ENCODE results near the gene UBC. TPM values are rescaled to one million over a fixed set of nuclear protein-coding genes. Genes with fewer than 3 reads are reported as not detected.
"Not testable (repeated sequence)": the region's sequence is repeated elsewhere in the genome, so short reads cannot be mapped to it uniquely, and the experiment has no call there.

UBC gene
- total RNA-seq, 1 donor = 1,904 TPM

DNA sequence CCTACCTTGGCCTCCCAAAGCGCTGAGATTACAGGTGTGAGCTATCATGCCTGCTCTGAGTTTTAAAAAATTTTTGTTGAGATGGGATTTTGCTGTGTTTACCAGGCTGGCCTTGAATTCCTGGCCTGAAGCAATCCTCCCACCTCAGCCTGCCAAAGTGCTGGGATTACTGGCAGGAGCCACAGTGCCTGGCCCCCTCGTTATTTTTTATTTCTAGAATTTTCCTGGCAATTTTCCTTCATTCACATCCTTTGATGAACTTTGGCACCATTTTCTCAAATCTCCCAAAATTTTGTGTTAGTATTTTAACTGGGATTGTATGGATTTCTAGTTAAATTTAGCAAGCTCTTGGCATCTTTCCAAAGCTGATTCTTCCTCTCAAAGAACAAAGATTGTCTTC, 26.2 kb downstream of the UBC start:
- H3K4me2 ChIP-seq (ENCODE audit: insufficient read depth, low read length) = no peak overlapping the region
- H3K79me2 ChIP-seq (ENCODE audit: insufficient read depth, low read length) = no peaks in the 10 kb centered on the region
- H3K9me3 ChIP-seq (ENCODE audit: low read depth, low read length) = no peaks in the 10 kb centered on the region
- no peaks in the 10 kb centered on the region for H3K36me3 ChIP-seq (ENCODE audit: insufficient read depth, low read length)
- no peaks in the 10 kb centered on the region for H3K27me3 ChIP-seq (ENCODE audit: insufficient read depth, low read length)
- no peak for DNase-seq (ENCODE audit: insufficient read length, low spot score, missing footprints)
- no peak overlapping the region for H2AFZ ChIP-seq (ENCODE audit: low read length)
- no peak overlapping the region for H3K4me3 ChIP-seq (ENCODE audit: insufficient read depth, low read length)
- H3K4me1 ChIP-seq (ENCODE audit: insufficient read depth, low read length) = no peaks in the 10 kb centered on the region
- no peak overlapping the region for H3K27ac ChIP-seq (ENCODE audit: low read depth, low read length)
- TF ChIP-seq, protein P1, sequence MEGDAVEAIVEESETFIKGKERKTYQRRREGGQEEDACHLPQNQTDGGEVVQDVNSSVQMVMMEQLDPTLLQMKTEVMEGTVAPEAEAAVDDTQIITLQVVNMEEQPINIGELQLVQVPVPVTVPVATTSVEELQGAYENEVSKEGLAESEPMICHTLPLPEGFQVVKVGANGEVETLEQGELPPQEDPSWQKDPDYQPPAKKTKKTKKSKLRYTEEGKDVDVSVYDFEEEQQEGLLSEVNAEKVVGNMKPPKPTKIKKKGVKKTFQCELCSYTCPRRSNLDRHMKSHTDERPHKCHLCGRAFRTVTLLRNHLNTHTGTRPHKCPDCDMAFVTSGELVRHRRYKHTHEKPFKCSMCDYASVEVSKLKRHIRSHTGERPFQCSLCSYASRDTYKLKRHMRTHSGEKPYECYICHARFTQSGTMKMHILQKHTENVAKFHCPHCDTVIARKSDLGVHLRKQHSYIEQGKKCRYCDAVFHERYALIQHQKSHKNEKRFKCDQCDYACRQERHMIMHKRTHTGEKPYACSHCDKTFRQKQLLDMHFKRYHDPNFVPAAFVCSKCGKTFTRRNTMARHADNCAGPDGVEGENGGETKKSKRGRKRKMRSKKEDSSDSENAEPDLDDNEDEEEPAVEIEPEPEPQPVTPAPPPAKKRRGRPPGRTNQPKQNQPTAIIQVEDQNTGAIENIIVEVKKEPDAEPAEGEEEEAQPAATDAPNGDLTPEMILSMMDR (IDR thresholded peaks at IDR 0.05; ENCODE audit: extremely low read depth, low read depth, low read length) = no peak
- no peaks in the 10 kb centered on the region for H4K20me1 ChIP-seq (ENCODE audit: insufficient read depth, low read length)

DNA sequence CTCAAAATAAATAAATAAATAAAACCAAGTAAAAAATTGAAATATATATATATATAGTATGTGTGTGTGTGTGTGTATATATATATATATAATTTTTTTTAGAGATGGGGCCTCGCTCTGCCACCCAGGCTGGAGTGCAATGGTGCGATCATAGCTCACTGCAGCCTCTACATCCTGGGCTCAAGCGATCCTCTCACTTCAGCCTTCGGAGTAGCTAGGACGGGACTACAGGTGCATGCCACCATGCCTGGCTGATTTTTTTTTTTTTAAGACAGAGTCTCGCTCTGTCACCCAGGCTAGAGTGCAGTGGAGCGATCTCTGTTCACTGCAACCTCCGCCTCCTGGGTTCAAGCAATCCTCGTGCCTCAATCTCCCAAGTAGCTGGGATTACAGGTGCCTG, 26.7 kb downstream of the UBC start:
- H3K27me3 ChIP-seq (ENCODE audit: insufficient read depth, low read length); H3K4me1 ChIP-seq (ENCODE audit: insufficient read depth, low read length); H3K4me3 ChIP-seq (ENCODE audit: insufficient read depth, low read length); H3K36me3 ChIP-seq (ENCODE audit: insufficient read depth, low read length); H4K20me1 ChIP-seq (ENCODE audit: insufficient read depth, low read length); H3K79me2 ChIP-seq (ENCODE audit: insufficient read depth, low read length); DNase-seq (ENCODE audit: insufficient read length, low spot score, missing footprints); H3K4me2 ChIP-seq (ENCODE audit: insufficient read depth, low read length); H3K9me3 ChIP-seq (ENCODE audit: low read depth, low read length); H3K27ac ChIP-seq (ENCODE audit: low read depth, low read length); H2AFZ ChIP-seq (ENCODE audit: low read length): not testable (repeated sequence)

DNA sequence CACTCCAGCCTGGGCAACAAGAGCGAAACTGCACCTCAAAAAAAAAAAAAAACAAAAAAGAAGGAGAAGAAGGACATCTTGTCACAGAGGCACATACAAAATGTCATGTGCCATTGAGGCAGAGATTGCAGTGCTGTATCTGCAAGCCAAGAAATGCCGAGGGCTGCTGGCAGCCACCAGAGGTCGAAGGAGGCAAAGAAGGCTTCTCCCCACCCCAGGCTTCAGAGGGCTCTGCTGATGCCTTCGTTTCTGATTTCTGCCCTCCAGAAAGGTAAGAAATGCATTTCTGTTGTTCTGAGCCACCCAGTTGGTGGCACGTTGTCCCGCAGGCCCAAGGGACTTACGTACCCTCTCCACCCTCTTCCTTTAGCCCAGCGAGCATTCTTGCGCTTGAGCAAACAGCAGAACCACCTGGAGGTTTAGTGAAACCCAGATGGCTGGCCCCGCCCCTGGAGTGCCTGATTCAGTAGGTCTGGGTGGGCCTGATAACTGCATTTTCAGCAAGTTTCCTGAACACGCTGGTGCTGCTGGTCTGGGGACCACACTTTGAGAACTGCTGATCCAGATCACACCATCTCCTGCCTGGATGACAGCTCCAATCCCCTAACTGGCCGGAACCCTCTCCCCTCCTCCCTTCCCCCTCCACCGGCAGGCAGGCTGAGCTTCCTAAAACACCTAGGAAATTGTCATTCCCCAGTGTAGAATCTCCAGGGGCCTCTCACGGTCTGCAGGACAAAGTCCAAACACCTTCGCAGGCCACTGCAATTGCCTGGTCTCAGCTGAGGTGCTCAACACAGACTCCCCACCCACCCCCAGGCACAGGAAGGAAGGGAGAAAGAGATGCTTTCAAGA, 29.6 kb downstream of the UBC start:
- H3K9me3 ChIP-seq (ENCODE audit: low read depth, low read length) = no peaks in the 10 kb centered on the region
- no peak overlapping the region for H2AFZ ChIP-seq (ENCODE audit: low read length)
- H3K79me2 ChIP-seq (ENCODE audit: insufficient read depth, low read length) = no peaks in the 10 kb centered on the region
- no peak for DNase-seq (ENCODE audit: insufficient read length, low spot score, missing footprints)
- no peaks in the 10 kb centered on the region for H4K20me1 ChIP-seq (ENCODE audit: insufficient read depth, low read length)
- no peak overlapping the region for H3K27ac ChIP-seq (ENCODE audit: low read depth, low read length)
- H3K27me3 ChIP-seq (ENCODE audit: insufficient read depth, low read length) = no peaks in the 10 kb centered on the region
- TF ChIP-seq, protein P1 (IDR thresholded peaks at IDR 0.05; ENCODE audit: extremely low read depth, low read depth, low read length) = no peak
- H3K36me3 ChIP-seq (ENCODE audit: insufficient read depth, low read length) = no peaks in the 10 kb centered on the region
- H3K4me2 ChIP-seq (ENCODE audit: insufficient read depth, low read length) = no peak overlapping the region
- no peak overlapping the region for H3K4me3 ChIP-seq (ENCODE audit: insufficient read depth, low read length)
- no peaks in the 10 kb centered on the region for H3K4me1 ChIP-seq (ENCODE audit: insufficient read depth, low read length)

DNA sequence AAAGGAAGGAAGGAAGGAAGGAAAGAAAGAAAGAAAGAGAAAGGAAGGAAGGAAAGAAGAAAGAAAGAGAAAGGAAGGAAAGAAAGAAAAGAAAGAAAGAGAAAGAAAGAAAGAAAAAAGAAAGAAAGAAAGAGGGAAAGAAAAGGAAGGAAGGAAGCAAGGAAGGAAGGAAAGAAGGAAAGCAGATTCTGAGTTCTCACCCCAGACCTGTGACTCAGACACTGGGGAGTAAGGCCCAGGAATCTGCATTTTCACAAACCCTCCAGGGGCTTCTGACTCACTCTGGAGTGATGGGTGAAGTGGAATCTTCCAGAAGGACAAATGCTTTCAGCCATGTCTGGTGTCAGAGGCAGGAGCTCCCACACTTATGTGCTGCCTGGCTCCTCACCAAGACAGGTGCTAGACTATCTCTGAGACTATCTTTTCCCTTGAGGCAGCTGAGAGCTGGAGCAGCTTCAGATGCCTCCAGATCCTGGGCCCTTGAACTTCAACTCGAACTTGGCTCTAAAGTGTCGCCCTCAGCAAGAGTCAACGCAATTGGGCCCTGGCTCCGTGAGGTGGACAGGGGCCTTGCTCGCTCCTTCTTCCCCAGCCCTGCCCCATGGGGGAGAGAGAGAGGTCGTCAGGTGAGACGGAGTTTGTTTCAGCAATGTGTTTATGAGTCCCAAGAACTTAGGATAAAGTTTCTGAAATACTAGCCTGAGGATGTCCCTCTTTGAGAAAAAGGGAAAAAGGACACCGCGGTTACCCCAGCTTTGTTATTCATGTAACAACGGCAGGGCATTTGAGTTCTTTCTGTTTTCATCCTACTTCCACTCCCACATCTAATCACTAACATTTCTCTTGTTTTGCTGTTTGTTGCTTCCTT, 31.0 kb downstream of the UBC start:
- Histone ChIP-seq H3K27me3 (ENCODE audit: insufficient read depth, low read length) (no peaks in the 10 kb centered on the region), H3K4me2 (ENCODE audit: insufficient read depth, low read length) (no peak overlapping the region), H2AFZ (ENCODE audit: low read length) (no peak overlapping the region), H4K20me1 (ENCODE audit: insufficient read depth, low read length) (no peaks in the 10 kb centered on the region), H3K36me3 (ENCODE audit: insufficient read depth, low read length) (no peaks in the 10 kb centered on the region), H3K4me3 (ENCODE audit: insufficient read depth, low read length) (no peak overlapping the region), H3K27ac (ENCODE audit: low read depth, low read length) (no peak overlapping the region), H3K4me1 (ENCODE audit: insufficient read depth, low read length) (no peaks in the 10 kb centered on the region), H3K79me2 (ENCODE audit: insufficient read depth, low read length) (no peaks in the 10 kb centered on the region), H3K9me3 (ENCODE audit: low read depth, low read length) (no peaks in the 10 kb centered on the region)
- TF ChIP-seq, protein P1 (IDR thresholded peaks at IDR 0.05; ENCODE audit: extremely low read depth, low read depth, low read length) = no peak
- DNase-seq (ENCODE audit: insufficient read length, low spot score, missing footprints) = no peak
